ENCODE results near the gene CDH4.

GRCh38 chr20:61865353-61865752 lies 613.3 kb downstream of the CDH4 start:
- TF ChIP-seq CTCF (IDR thresholded peaks at IDR 0.05; ENCODE audit: insufficient read depth, low read depth, low read length) = no peak
- no peak for TF ChIP-seq EZH2 (IDR thresholded peaks at IDR 0.05; ENCODE audit: insufficient read depth, low read length)

Data from astrocyte (in vitro differentiated cells and primary cell).